Renal pelvis (tissue), 12 donors: ENCODE measurements around the gene OR4N5. TPM values are rescaled to one million over a fixed set of nuclear protein-coding genes. Genes with fewer than 3 reads are reported as not detected.
"Not testable (repeated sequence)": the region's sequence is repeated elsewhere in the genome, so short reads cannot be mapped to it uniquely, and the experiment has no call there.

ENCODE experiments used
- DNase-seq: peaks from one replicate; pipeline ENCODE4 v3.0.0-alpha.2; 2013
- long read RNA-seq, 16 experiments: transcript quantifications; one replicate each; lab custom pipeline, GENCODE V29; 2026
- polyA plus RNA-seq, 3 donors: library from polyadenylated mRNA; unstranded; fragments of 120-200 nt; gene quantifications; one replicate each; pipeline ENCODE4 v1.2.1, GENCODE V29; 2013; ENCODE audit not compliant: insufficient read length in 3 of 3

The OR4N5 gene, protein sequence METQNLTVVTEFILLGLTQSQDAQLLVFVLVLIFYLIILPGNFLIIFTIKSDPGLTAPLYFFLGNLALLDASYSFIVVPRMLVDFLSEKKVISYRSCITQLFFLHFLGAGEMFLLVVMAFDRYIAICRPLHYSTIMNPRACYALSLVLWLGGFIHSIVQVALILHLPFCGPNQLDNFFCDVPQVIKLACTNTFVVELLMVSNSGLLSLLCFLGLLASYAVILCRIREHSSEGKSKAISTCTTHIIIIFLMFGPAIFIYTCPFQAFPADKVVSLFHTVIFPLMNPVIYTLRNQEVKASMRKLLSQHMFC
- not detected for polyA plus RNA-seq
- long read RNA-seq, donor 1: 0 reads
- long read RNA-seq, donor 2: 0 reads
- long read RNA-seq, donor 3: 0 reads
- long read RNA-seq, donor 4: 0 reads
- long read RNA-seq, donor 5: 0 reads
- long read RNA-seq, donor 6: 0 reads
- long read RNA-seq, donor 7: 0 reads
- long read RNA-seq, donor 8: 0 reads
- long read RNA-seq, donor 9: 0 reads
- long read RNA-seq, donor 10: 0 reads
- long read RNA-seq, donor 11: 0 reads
- long read RNA-seq, donor 12: 0 reads
- long read RNA-seq, donor 13: 0 reads
- long read RNA-seq, donor 14: 0 reads
- long read RNA-seq, donor 15: 0 reads
- long read RNA-seq, donor 16: 0 reads

DNA sequence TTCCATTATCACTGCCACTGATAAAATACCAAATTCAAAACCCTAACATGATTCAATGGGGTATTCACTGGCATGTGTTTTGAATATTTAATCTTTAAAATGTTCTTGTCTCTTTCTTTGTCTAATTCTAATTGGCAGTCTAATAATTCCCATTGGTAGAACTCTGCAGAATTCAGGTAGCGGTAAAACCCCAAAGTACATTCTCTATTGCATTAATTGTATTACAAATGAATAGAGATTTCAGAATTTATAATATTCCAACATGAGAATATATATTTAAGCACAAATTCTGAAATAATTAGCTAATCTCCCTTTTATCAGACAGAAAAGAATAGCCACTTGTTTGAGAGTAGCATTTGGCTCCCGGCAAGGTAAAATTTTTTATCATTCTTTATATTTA lies at the start of gene OR4N5:
TSS of gene OR4N5 (plus strand) at position 301 of the 400 bp plus-strand sequence. CDS start 4,916 bp downstream, outside the sequence.
- DNase-seq: no peak

DNA sequence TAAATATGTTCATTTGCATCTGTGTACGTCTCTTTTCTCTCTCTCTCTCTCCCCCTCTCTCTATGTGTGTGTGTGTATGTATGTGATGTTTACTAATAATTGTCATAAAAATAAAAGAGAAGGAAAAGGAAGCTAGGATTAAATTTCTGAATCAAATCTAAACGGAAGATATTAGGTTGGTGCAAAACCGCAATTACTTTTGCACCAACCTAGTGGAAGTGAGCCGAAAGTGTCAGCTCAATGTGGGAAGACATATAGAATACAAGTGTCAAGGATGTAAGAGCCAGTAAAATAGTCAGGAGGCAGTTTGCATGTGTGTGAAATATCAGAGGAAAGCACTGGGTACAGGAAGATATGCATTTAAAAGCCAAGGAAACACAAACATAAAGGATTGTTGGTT lies 46.6 kb upstream of the OR4N5 start:
- no peak for DNase-seq

DNA sequence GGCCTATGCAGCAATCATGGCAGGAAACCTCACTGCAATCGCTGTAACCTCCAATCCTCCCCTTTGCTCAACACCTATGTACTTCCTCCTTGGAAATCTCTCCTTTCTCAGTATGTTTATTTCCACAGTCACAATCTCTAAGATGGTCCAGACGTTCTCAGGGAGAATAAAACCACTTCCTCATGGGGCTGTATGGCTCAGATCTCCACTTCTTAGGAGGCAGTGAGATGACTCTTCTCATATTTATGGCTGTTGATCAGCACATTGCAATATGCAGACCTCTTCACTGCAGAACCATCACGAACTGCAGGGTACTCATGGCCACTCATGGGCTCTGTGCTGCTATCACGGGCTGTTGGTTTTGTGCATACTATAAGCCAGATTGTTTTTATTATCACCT lies 45.2 kb upstream of the OR4N5 start:
- no peak for DNase-seq

DNA sequence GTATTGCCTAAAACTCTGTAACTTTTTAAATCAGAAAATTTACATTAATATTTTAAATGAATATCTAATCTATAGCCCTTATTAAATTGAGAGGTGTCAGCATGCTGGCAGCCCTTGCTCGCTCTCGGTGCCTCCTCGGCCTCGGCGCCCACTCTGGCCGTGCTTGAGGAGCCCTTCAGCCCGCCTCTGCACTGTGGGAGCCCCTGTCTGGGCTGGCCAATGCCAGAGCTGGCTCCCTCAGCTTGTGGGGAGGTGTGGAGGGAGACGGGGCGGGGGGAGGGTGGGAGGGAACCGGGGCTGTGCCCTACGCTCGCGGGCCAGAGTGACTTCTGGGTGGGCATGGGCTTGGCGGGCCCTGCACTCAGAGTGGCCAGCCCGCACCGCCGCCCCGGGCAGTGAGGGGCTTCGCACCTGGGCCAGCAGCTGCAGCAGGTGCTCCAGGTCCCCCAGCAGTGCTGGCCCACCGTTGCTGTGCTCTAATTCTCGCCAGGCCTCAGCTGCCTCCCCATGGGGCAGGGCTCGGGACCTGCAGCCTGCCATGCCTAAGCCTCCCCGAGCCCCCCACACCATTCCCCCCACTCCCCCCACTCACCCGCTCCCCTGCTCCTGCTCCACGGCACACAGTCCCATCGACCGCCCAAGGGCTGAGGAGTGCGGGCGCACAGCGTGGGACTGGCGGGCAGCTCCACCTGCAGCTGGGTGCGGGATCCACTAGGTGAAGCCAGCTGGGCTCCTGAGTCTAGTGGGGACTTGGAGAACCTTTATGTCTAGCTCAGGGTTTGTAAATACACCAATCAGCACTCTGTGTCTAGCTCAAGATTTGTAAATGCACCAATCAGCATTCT lies 39.5 kb upstream of the OR4N5 start:
- not testable (repeated sequence) for DNase-seq

DNA sequence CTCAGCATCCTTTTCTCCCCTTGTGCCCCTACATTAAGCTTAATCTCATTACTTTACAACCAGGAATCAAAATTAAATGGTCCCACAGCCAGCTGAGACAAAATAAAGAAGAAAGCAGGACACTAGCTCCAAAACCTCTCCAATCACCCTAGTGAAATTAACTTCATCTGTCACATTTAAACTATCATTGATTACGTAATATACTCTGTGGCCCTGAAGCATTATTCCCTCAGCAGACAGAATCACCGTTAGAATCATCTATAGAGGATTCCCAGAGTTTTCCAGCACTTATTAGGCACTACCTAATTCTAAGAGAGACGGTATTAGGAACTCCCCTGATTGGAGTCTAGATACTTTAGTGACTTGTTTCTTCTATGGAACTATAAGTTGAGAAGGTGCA lies 28.2 kb upstream of the OR4N5 start, which contains the start of gene OR4K17:
TSS of gene OR4K17 (plus strand) at position 302 of the 400 bp plus-strand sequence. CDS start 6,761 bp downstream, outside the sequence.
- no peak for DNase-seq

DNA sequence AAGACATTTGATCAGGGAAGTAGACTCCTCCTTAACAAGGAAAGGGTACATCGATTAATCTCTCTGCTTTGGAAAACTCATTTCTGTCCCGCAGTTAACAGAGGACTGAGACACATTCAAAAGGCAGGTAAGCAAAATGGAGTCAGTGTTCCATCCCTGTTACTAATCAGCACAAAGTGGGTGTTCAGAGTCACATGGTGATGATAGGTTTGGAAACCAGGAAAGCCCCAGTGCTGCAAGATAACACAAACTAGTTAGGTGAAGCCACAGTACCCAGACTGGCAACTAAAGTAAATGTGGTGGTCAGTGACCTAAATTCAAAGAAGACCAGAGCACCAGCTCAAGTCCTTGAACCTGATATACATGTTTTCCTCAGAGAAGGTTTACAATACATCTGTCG lies 26.3 kb upstream of the OR4N5 start:
- DNase-seq: no peak

DNA sequence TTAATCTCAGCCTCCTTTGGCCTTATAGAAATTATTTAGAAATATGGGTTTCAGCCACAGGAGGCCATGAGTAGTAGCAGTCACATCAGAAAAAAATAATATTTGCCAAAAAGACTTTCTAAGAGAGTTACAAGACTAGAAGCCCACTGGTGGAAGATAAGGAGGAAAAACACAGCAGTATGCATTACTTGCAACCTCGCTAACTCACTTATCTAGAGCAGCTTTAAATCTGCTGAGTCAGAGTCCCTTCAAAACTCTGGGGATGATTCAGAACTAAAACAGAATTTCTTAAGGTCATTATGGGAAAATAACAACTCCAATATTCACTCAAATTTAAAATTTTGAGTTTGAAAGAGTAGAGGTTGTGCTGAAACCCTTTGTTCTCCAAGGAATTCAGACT lies 21.9 kb upstream of the OR4N5 start:
- no peak for DNase-seq

DNA sequence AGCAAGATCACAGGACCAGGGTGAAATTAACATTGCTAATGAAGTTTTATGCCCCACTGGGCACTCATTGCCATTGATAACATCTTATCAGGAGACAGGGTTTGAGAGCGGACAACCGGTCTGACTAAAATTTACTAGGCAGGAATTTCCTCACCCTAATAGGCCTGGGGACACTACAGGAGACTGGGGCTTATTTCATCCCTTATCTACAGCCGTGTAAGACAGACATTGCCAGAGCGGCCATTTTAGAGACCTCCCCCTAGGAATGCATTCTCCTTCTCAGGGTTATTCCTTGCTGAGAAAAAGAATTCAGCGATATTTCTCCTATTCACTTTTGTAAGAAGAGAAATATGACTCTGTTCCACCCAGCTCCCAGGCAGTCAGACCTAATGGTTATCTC lies 19.8 kb upstream of the OR4N5 start:
- no peak for DNase-seq

DNA sequence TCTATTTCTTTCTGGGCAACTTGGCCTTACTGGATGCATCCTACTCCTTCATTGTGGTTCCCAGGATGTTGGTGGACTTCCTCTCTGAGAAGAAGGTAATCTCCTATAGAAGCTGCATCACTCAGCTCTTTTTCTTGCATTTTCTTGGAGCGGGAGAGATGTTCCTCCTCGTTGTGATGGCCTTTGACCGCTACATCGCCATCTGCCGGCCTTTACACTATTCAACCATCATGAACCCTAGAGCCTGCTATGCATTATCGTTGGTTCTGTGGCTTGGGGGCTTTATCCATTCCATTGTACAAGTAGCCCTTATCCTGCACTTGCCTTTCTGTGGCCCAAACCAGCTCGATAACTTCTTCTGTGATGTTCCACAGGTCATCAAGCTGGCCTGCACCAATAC lies 5.3 kb downstream of the OR4N5 start:
- DNase-seq: no peak

DNA sequence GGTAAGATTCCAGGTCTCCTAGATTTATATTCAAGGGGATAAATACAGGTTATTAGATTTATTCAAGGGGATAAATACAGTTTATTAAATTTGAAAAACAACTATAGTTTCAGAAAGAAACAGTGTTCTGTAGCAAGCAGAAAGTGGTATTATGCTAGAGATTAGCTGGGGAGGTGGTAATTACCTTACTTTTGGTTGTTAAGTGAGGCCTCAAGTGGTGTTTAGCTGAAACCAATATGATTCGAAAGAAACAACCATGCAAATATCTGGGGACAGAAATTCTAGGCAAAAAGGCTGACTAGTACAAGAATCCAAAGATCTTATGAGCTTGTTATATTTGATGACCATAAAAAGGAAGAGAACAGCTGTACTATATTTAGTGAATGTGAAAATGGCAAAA lies 6.2 kb downstream of the OR4N5 start:
- no peak for DNase-seq

DNA sequence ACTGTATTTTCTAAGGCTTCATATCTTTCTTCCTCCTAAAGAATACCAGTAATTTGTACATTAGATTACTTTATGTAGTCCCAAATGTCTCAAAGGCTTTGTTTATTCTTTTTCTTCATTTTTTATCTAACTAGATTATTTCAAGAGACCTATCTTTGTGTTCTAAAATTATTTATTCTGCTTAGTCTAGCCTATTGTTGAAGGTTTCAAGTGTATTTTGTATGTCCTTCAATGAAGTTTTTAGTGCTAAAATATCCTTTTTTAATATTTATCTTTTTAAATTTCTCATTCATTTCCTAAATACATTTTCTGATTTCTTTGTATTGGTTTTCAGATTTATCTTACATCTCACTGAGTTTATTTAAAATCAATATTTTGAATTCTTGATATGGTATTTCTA lies 25.8 kb downstream of the OR4N5 start:
- DNase-seq: no peak

DNA sequence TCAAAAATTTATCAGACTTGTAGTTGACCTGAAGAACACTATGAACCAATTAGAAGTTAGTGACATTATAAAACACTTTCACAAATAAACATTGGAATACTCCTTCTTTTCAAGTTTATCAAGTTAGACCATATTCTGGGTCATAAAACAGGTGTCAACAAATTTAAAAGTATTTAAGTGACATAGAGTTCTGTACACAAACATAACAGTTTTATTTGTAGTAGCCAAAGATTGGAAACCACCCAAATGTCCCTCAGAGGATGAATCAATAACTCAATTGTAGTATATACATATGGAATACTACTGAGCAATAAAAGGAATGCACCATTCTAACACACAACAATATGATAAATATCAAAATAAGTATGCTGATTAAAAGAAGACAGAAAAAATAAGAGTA lies 28.5 kb downstream of the OR4N5 start:
- no peak for DNase-seq

DNA sequence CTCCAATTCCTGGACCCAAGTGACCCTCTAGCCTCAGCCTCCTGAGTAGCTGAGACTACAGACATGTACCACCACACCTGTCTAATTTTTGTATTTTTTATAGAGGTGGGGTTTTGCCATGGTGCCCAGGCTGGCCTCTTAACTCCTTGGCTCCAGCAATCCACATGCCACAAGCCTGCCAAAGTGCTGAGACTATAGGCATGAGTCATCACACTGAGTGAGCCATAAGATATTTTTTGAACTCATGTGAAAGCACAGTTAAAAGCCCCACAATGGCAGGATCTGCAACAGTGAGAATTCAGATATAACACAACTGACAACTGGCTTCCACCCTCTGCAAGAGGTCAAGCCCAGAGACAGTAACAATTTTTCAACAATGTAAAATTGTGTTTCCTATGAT lies 31.2 kb downstream of the OR4N5 start:
- DNase-seq: not testable (repeated sequence)

DNA sequence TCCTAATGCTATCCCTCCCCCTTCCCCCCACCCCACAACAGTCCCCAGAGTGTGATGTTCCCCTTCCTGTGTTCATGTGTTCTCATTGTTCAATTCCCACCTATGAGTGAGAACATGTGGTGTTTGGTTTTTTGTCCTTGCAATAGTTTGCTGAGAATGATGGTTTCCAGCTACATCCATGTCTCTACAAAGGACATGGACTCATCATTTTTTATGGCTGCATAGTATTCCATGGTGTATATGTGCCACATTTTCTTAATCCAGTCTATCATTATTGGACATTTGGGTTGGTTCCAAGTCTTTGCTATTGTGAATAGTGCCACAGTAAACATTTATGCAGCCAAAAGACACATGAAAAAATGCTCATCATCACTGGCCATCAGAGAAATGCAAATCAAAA lies 35.6 kb downstream of the OR4N5 start:
- not testable (repeated sequence) for DNase-seq

DNA sequence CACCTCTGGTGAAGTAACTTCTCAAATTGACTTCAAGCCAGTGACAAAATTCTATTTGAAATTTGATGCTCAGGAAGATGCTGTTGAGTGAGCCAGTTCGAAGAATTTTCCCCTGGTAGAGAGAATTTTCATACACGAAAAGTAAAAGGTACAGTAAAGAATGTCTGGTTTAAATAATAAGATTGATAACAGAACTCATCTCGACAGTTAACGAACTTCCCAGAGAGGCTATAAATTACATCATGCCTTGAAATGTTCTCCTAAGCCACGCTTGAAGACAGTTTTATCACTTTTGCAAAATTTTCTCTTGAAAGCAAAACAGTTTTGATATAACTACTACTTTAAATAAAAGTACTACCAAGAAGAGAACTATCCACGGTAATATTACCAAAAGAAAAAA lies 37.7 kb downstream of the OR4N5 start:
- no peak for DNase-seq

DNA sequence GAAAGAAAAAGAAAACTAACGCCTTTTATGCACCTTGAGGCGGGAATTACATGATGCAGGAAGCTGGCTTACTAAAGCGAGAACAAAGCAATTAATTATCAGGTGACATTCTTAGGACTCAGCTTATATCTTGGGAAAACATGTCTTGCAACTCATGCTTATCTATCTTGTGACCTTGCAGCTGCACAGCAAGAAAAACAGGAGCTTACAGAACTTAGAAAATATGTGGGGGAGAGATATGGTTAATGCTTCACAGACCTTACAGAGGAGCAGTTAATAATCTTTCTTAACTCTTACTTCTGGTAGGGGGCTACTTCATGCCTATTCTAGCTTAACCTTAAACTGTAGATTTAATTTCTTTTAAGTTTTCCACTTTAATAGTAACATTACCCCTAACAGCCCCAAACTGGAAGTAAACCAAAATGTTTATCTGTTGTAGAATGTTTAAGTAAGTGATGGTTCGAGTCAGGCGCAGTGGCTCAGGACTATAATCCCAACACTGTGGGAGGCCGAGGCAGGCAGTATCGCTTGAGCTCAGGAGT lies 38.9 kb downstream of the OR4N5 start:
- no peak for DNase-seq

DNA sequence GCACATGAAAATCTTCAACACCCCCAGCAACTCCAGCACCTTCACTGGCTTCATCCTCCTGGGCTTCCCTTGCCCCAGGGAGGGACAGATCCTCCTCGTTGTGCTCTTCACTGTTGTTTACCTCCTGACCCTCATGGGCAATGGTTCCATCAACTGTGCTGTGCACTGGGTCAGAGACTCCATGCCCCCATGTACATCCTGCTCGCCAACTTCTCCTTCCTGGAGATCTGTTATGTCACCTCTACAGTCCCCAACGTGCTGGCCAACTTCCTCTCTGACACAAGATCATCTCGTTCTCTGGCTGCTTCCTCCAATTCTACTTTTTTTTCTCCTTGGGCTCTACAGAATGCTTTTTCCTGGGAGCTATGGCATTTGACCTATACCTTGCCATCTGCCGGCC lies 40.6 kb downstream of the OR4N5 start:
- no peak for DNase-seq

DNA sequence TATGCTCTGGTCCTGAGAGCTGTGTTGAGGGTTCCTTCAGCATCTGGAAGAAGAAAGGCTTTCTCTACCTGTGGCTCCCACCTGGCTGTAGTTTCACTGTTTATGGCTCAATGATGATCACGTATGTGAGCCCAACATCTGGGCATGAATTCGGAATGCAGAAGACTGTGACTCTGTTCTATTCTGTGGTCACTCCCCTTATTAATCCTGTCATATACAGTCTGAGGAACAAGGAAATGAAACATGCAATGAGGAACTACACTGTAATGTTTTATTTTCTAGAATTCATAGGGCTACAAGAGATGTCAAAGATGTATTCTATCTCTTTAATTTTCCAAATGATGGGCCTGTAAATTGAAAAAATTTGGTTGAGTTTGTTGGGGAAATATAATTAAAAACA lies 41.3 kb downstream of the OR4N5 start:
- no peak for DNase-seq

DNA sequence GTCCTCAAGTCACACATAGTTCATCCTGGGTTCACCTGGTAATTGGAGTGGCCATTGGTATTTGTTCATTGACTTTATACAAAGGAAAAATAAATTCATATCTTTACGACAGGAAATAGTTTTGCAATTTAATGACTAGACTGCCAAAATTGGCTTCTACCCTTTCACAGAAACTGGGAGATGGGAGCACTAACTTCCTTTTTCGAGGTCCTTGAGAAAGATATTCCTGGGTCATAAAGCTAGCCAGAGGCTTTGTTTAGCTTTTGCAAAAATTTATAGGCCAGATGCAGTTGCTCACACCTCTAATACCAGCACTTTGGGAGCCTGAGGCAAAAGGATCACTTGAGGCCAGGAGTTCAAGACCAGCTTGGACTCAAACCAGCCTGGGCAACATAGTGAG lies 41.9 kb downstream of the OR4N5 start:
- DNase-seq: no peak

DNA sequence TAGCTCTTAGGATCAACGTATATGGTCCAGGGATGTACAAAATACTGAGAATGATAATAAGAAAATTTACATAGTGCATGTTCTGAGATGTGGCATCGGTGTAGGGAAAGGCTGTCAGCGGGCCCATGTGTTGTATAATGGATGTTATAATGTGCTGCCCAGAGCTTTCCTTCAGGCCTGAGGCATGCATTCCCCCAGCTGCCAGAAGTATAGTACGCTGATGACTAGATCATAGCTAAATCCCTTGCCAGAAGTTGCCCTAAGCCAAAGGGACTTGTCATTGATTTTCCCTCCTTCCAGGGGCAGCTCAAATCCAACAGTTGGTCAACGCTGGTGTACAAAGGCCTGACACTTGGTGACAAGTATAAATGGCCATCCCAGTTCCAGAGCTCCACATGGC lies 45.6 kb downstream of the OR4N5 start:
- no peak for DNase-seq

DNA sequence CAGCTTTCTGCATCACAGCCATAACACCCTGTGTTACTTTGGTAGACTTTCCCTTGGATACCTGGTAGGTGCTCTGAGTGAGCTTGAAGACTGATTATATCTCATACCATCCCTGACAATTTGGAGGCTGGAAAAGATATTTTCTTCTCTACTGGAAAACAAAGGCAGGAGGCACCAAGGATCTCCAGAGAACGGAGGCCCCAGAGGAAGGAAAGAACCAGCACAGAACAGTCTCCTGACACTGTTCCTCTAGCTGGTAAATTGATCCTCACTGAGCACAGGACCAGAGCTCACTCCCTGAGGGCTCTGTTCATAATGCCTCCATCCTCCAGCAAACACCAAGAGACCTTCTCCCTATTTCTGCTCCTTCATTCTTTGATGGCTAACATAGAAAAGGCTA lies 52.0 kb downstream of the OR4N5 start, which contains the start of gene OR11G2:
TSS of gene OR11G2 (plus strand) at position 301 of the 400 bp plus-strand sequence. CDS start 6,542 bp downstream, outside the sequence.
- no peak for DNase-seq

DNA sequence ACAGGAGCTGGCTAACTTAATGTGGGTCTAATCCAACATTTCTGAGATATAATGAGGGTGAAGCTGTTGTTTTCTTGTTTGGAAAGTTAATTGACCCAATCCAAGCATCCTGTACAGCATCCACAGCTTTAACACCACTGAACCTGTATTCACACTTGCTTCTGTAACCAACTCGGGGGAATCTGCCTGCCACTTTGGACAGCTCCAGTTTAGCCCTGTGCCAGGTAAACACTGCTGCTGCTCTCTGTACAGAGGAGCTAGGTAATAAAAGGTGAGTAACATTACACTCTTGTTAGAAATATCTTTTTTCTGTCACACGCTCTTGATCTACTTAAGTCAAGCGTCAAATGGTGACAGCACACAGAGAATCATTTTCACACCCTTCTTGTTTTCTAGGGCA lies 52.8 kb downstream of the OR4N5 start:
- DNase-seq: no peak
